ENCODE data around the gene TBKBP1.

The TBKBP1 gene

DNA sequence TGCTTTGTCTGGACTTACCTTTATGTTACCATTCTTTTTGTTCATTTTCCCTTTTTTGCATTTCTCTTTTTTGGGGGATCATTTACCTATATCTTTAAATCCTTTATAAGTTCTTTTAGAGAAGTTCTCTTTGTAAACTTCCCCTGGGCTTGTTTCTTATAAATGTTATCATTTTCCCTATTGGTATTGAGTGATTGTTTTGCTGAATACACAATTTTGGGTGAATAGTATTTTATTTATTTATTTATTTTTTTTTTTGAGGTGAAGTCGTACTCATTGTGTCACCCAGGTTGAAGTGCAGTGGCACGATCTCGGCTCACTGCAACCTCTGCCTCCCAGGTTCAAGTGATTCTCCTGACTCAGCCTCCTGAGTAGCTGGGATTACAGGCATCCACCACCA, 57.5 kb downstream of the TBKBP1 start:
- no peaks in the 10 kb centered on the region for H3K9me3 ChIP-seq (ENCODE audit: control insufficient read depth, low read length)
- no peaks in the 10 kb centered on the region for H3K36me3 ChIP-seq (ENCODE audit: control insufficient read depth, insufficient read depth, low read length)
- H3K79me2 ChIP-seq = no peaks in the 10 kb centered on the region
- TF ChIP-seq, protein P1, sequence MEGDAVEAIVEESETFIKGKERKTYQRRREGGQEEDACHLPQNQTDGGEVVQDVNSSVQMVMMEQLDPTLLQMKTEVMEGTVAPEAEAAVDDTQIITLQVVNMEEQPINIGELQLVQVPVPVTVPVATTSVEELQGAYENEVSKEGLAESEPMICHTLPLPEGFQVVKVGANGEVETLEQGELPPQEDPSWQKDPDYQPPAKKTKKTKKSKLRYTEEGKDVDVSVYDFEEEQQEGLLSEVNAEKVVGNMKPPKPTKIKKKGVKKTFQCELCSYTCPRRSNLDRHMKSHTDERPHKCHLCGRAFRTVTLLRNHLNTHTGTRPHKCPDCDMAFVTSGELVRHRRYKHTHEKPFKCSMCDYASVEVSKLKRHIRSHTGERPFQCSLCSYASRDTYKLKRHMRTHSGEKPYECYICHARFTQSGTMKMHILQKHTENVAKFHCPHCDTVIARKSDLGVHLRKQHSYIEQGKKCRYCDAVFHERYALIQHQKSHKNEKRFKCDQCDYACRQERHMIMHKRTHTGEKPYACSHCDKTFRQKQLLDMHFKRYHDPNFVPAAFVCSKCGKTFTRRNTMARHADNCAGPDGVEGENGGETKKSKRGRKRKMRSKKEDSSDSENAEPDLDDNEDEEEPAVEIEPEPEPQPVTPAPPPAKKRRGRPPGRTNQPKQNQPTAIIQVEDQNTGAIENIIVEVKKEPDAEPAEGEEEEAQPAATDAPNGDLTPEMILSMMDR (IDR thresholded peaks at IDR 0.05) = no peak
- no peak overlapping the region for H2AFZ ChIP-seq
- H3K4me2 ChIP-seq (ENCODE audit: low read length) = no peak overlapping the region
- no peak overlapping the region for H3K9ac ChIP-seq
- H3K27ac ChIP-seq = no peak overlapping the region
- no peak overlapping the region for H3K4me3 ChIP-seq (ENCODE audit: low read depth, low read length)
- H3K27me3 ChIP-seq (ENCODE audit: control insufficient read depth, insufficient read depth, low read length) = no peaks in the 10 kb centered on the region
- no peaks in the 10 kb centered on the region for H3K4me1 ChIP-seq

DNA sequence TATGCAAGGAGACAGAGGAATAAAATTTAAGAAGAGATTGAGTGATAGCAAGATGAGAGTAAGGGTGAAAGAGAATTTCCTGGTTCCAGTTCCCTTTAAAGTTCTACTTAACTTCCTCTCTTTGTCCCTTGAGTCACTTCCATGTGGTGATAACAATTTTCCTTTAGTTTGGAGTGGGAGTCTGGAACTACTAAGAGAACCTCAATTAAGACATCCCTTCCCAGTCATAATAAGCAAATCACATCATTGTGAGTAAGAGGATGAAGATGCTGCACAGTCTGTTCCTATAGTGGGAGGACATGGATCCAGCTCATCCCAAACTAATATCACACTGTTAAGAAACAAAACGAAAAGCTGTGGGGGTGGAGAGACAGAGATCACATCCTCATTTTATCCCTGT, 63.4 kb downstream of the TBKBP1 start:
- H2AFZ ChIP-seq = no peak overlapping the region
- no peaks in the 10 kb centered on the region for H3K36me3 ChIP-seq (ENCODE audit: control insufficient read depth, insufficient read depth, low read length)
- H3K79me2 ChIP-seq = no peaks in the 10 kb centered on the region
- no peak overlapping the region for H3K4me2 ChIP-seq (ENCODE audit: low read length)
- H3K4me1 ChIP-seq = no peaks in the 10 kb centered on the region
- TF ChIP-seq, protein P1 (IDR thresholded peaks at IDR 0.05) = no peak
- H3K9ac ChIP-seq = no peak overlapping the region
- H3K27me3 ChIP-seq (ENCODE audit: control insufficient read depth, insufficient read depth, low read length) = no peaks in the 10 kb centered on the region
- no peak overlapping the region for H3K27ac ChIP-seq
- no peak overlapping the region for H3K4me3 ChIP-seq (ENCODE audit: low read depth, low read length)
- H3K9me3 ChIP-seq (ENCODE audit: control insufficient read depth, low read length) = no peaks in the 10 kb centered on the region

DNA sequence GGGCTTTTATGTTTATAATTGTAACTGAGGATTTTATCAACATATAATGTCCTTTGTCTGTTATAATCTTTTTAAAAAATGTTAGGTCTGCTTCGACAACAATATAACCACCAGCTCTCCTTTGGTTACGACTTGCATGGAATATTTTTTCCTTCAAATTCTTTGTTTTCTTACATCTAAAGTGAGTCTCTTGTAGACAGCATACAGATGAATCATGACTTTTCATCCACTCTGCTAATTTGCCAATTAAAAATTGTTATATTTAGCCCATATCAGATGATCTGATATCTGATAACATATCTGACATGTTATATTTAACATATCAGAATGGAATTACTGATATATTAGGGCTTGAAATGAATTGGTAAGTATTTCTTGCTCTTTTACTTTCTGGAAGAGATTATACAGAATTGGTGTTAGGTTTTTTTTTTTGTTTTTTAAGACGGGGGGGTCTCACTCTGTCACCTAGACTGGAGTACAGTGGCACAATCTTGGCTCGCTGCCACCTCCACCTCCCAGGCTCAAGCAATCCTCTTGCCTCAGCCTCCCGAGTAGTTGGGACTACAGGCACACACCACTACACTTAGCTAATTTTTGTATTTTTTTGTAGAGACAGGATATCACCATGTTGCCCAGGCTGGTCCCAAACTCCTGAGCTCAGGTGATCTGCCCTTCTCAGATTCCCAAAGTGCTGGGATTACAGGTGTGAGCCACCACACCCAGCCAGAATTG, 66.6 kb downstream of the TBKBP1 start:
- no peak overlapping the region for H3K4me2 ChIP-seq (ENCODE audit: low read length)
- H3K27me3 ChIP-seq (ENCODE audit: control insufficient read depth, insufficient read depth, low read length) = no peaks in the 10 kb centered on the region
- H3K9me3 ChIP-seq (ENCODE audit: control insufficient read depth, low read length) = no peaks in the 10 kb centered on the region
- H2AFZ ChIP-seq = no peak overlapping the region
- H3K27ac ChIP-seq = no peak overlapping the region
- H3K9ac ChIP-seq = no peak overlapping the region
- TF ChIP-seq, protein P1 (IDR thresholded peaks at IDR 0.05) = no peak
- no peaks in the 10 kb centered on the region for H3K79me2 ChIP-seq
- no peak overlapping the region for H3K4me3 ChIP-seq (ENCODE audit: low read depth, low read length)
- no peaks in the 10 kb centered on the region for H3K36me3 ChIP-seq (ENCODE audit: control insufficient read depth, insufficient read depth, low read length)
- H3K4me1 ChIP-seq = no peaks in the 10 kb centered on the region
